ENCODE data around the gene AOC1.

DNA sequence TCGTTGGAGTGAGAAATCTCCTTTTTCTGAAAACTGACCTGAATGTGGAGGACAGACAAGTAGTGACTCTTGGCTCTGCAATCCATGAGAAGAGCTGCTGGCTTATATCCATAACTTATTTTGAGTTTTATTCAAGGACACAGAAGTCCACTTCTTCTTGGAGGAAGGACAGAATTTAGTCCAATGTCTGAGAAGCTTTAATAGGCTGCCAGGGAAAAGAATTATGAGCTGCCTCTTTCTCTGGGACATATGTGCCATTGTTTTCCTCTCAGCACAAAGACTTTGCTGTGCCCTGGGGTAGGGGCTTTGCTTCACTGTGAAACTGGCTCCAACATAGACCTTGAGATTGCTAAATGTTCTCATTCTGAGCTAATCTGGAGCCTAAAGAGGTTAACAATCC, 20.5 kb upstream of the AOC1 start:
- TF ChIP-seq POLR2A (IDR thresholded peaks at IDR 0.05) = no peak
- TF ChIP-seq, protein P1, sequence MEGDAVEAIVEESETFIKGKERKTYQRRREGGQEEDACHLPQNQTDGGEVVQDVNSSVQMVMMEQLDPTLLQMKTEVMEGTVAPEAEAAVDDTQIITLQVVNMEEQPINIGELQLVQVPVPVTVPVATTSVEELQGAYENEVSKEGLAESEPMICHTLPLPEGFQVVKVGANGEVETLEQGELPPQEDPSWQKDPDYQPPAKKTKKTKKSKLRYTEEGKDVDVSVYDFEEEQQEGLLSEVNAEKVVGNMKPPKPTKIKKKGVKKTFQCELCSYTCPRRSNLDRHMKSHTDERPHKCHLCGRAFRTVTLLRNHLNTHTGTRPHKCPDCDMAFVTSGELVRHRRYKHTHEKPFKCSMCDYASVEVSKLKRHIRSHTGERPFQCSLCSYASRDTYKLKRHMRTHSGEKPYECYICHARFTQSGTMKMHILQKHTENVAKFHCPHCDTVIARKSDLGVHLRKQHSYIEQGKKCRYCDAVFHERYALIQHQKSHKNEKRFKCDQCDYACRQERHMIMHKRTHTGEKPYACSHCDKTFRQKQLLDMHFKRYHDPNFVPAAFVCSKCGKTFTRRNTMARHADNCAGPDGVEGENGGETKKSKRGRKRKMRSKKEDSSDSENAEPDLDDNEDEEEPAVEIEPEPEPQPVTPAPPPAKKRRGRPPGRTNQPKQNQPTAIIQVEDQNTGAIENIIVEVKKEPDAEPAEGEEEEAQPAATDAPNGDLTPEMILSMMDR (IDR thresholded peaks at IDR 0.05) = no peak
